Left renal cortex interstitium (tissue), 4 donors: Measurements from ENCODE around the gene SP9. TPM values are rescaled to one million over a fixed set of nuclear protein-coding genes. Genes with fewer than 3 reads are reported as not detected.
"Not testable (repeated sequence)": the region's sequence is repeated elsewhere in the genome, so short reads cannot be mapped to it uniquely, and the experiment has no call there.

Source experiments
- DNase-seq, 4 donors: peaks; one replicate each; pipeline ENCODE4 v3.0.0-alpha.2; 2013; ENCODE audit warnings: low read depth in 4 of 4, low spot score in 2 of 4, missing footprints in 1 of 4
- polyA plus RNA-seq, 4 donors: library from polyadenylated mRNA; unstranded; fragments of 120-200 nt; gene quantifications; one replicate each; pipeline ENCODE4 v1.2.1, GENCODE V29; 2013; ENCODE audit not compliant: insufficient read length in 4 of 4

Gene SP9
- polyA plus RNA-seq, 4 donors: not detected

DNA sequence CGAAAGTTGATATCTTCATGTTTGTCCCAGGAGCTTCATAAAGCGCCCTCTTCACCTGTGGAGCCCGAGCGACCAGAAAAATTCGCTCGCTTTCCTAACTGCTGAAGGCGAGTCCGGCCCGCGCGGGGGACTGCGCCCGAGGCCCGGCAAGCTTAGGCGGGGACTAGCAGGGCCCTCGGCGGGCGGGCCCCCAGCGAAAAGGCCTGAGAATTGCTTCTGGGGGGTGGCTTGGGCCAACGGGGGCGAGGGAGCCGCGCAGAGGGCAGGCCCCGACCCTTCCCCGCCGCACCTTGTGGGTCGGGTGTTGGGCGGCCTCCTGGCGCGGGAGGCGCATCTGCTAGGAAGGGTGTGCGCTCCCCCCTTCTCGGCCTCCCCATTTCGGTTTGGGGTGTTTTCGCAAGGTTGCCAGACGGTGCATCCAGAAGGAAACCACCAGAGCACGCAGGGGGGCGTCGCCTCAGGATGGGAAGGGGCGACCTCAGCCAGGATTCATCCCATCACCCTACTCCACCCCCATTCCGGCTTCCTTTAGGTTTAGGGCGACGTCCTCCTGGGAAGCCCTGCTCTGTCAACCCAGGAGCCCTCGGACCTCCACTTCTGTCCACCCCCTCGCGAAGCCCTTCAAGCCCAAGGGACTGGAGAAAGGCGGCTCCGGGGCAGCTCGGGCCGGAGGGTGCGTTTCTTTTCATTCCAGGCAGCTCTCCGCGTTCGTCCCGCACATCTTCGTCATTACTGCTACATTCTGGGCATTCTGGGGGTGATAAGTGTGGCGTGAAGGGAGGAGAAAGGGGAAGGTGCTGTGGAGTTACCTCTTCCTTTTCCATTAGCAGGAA lies 9.1 kb downstream of the SP9 start:
- DNase-seq: peak in 1 of 4 donors; percentile 2

- peak in 2 of 4 donors; percentile 31 to 37 for DNase-seq
Measured at GRCh38 chr2:174344716-174345461, 10.1 kb downstream of the SP9 start.

GRCh38 chr2:174350018-174350417 lies 15.3 kb downstream of the SP9 start:
- peak in 1 of 4 donors; percentile 0 for DNase-seq

DNA sequence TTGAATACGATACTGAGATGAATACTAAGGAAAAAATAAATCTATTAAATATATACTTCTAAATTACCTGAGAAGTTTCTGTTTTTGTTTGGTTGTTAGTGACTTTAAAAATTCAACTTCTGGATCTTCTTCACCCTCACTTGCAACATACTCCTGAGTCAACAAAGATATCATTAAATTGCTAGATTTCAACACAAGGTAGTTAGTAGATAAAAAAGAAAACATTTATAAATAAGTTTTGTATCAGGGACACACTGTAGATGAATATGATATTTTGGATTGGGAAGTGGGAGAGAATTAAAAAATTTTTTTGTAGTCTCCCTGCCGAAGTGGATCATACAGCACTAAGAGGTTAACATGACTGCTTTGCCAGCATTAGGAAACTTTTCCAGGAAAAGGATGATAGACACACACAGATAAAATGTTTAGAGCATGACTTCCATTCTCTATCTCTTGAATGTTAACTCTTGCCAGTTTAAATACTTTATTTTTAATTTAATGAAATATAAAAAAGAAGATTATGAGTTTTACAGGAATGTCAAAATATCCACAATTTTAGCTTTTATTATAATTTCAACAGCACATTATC lies 15.9 kb downstream of the SP9 start:
- DNase-seq: no peak

GRCh38 chr2:174353004-174353403 lies 18.2 kb downstream of the SP9 start:
- DNase-seq: no peak

GRCh38 chr2:174356347-174356746 lies 21.6 kb downstream of the SP9 start:
- no peak for DNase-seq

DNA sequence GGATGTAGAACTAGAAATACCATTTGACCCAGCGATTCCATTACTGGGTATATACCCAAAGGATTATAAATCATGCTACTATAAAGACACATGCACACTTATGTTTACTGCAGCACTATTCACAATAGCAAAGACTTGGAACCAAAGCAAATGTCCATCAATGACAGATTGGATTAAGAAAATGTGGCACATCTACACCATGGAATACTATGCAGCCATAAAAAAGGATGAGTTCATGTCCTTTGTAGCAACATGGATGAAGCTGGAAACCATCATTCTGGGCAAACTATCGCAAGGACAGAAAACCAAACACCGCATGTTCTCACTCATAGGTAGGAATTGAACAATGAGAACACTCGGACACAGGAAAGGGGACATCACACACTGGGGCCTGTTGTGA lies 24.9 kb downstream of the SP9 start:
- not testable (repeated sequence) for DNase-seq

- no peak for DNase-seq
Measured at GRCh38 chr2:174362949-174363348, 28.2 kb downstream of the SP9 start.

GRCh38 chr2:174363492-174364225 lies 28.9 kb downstream of the SP9 start:
- DNase-seq: not testable (repeated sequence)

DNA sequence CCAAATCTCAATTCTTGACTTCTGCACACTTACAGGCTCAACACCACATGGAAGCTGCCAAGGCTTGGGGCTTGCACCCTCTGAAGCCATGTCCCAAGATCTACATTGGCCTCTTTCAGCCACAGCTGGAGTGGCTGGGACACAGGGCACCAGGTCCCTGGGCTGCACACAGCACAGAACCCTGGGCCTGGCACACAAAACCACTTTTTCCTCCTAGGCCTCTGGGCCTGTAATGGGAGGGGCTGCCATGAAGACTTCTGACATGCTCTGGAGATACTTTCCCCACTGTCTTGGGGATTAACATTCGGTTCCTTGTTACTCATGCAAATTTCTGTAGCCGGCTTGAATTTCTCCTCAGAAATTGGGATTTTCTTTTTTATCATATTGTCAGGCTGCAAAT lies 29.9 kb downstream of the SP9 start:
- DNase-seq: no peak

GRCh38 chr2:174365571-174365970 lies 30.8 kb downstream of the SP9 start:
- DNase-seq: no peak

GRCh38 chr2:174368691-174369090 lies 33.9 kb downstream of the SP9 start:
- DNase-seq: no peak

DNA sequence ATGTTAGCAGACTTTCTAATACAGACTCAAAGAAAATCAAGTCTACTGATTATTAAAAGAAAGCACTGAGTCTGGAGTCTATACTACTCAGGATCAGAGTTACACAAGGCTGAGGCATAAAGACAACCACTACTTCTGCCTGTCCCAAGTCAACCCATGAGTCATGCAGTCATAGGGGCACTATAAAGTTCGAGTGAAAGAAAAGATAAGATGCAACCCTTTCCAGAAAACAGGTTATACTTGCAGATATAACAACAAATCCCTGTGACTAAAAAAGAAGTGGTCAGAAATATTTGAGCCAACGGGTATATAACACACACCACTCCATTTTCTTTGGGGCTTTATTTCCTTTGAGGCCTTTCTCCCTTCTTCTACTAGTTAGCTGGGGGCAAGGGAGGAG lies 42.2 kb downstream of the SP9 start:
- no peak for DNase-seq

GRCh38 chr2:174383796-174384195 lies 49.0 kb downstream of the SP9 start:
- no peak for DNase-seq

DNA sequence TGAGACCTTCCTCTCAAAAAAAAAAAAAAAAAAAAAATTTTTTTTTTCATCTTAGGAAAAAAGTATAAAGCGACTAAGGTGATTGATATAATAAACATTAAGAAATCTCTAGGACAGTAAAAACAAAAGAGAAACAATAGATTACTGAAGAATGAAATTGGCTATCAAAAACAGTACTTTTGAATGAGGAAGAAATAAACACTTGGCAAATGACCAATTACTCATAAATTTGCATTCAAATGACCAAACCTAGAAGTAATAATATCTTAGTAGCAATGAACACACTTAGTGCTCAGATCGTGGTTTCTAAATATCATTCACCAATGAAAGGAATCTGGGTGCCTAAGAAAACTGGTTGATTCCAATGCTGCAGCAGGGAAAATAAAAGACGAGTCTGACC lies 50.4 kb downstream of the SP9 start:
- no peak for DNase-seq

Other genes starting within 250 kb of the SP9 start
- 100 to 1,000 TPM; 131 to 172 (median 151) TPM for gene OLA1, start 86.4 kb upstream of the SP9 start, polyA plus RNA-seq
- gene SCRN3, start 60.8 kb downstream of the SP9 start, polyA plus RNA-seq: 10 to 100 TPM; 29.2 to 31.7 (median 30.1) TPM
- gene GPR155, start 152.1 kb downstream of the SP9 start, polyA plus RNA-seq: 10 to 100 TPM in 1 of 4 donors, 1 to 10 TPM in 3; 5.2 to 10.2 (median 7.6) TPM